ENCODE results near the gene UBR3.

DNA sequence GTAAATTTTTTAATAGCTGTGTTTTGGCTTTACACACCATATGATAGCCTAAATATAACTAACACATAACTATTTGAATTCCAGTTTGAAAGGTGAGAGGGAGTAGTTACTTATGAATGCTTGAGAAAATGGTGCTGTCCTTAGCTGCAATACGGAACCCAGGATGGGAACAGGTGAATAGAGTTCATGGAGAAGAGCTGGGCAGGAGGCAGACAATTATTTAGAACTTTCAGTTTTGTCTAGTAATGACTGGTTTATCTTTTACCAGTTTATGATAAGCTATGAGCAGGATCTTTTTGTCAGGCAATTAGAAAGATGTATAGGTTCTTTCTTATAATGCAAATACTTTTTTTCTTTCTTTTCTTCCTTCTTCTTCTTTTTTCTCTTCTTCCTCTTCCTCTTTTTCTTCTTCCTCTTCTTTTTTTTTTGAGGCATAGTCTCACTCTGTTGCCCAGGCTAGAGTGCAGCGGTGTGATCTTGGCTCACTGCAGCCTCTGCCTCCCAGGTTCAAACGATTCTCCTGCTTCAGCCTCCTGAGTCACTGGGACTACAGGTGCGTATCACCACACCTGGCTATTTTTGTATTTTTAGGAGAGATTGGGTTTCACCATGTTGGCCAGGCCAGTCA lies 25.9 kb downstream of the UBR3 start:
- TF ChIP-seq, protein P1, sequence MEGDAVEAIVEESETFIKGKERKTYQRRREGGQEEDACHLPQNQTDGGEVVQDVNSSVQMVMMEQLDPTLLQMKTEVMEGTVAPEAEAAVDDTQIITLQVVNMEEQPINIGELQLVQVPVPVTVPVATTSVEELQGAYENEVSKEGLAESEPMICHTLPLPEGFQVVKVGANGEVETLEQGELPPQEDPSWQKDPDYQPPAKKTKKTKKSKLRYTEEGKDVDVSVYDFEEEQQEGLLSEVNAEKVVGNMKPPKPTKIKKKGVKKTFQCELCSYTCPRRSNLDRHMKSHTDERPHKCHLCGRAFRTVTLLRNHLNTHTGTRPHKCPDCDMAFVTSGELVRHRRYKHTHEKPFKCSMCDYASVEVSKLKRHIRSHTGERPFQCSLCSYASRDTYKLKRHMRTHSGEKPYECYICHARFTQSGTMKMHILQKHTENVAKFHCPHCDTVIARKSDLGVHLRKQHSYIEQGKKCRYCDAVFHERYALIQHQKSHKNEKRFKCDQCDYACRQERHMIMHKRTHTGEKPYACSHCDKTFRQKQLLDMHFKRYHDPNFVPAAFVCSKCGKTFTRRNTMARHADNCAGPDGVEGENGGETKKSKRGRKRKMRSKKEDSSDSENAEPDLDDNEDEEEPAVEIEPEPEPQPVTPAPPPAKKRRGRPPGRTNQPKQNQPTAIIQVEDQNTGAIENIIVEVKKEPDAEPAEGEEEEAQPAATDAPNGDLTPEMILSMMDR (IDR thresholded peaks at IDR 0.05), result no peak
- TF ChIP-seq POLR2A (IDR thresholded peaks at IDR 0.05), result no peak
